Sciatic nerve (tissue), 2 donors: ENCODE results near the gene SARDH. TPM values are rescaled to one million over a fixed set of nuclear protein-coding genes. Genes with fewer than 3 reads are reported as not detected.
"Not testable (repeated sequence)": the region's sequence is repeated elsewhere in the genome, so short reads cannot be mapped to it uniquely, and the experiment has no call there.

Experiments used
- ATAC-seq: fragments of 200-7000 bp; cut with Tn5 transposase; one replicate; pipeline ENCODE4 v1.9.1; 2020; ENCODE audit warnings: mild to moderate bottlenecking, moderate library complexity
- DNase-seq: peaks from one replicate; pipeline ENCODE4 v3.0.0-alpha.2; 2020; ENCODE audit warnings: low spot score
- intact Hi-C: fragments of 100-400 bp; cut with DNase I; formaldehyde crosslinking; loops from one replicate; pipeline ENCODE4 v1.14.2; 2022
- total RNA-seq: library from RNA; stranded (reverse); fragmentation: NEBNext Ultra II Directional; extraction: Animal tissue kit (Norgen Biotek cat#: 25700); gene quantifications from one replicate; pipeline ENCODE4 v1.2.1, GENCODE V29; 2021
- donor health status: DM: no; HTN: no; CAD: no.
- donor health status: DM: no; HTN: no; CAD: no.

The SARDH gene
- total RNA-seq, 1 donor from 2014 or later, result 6.0 TPM

DNA sequence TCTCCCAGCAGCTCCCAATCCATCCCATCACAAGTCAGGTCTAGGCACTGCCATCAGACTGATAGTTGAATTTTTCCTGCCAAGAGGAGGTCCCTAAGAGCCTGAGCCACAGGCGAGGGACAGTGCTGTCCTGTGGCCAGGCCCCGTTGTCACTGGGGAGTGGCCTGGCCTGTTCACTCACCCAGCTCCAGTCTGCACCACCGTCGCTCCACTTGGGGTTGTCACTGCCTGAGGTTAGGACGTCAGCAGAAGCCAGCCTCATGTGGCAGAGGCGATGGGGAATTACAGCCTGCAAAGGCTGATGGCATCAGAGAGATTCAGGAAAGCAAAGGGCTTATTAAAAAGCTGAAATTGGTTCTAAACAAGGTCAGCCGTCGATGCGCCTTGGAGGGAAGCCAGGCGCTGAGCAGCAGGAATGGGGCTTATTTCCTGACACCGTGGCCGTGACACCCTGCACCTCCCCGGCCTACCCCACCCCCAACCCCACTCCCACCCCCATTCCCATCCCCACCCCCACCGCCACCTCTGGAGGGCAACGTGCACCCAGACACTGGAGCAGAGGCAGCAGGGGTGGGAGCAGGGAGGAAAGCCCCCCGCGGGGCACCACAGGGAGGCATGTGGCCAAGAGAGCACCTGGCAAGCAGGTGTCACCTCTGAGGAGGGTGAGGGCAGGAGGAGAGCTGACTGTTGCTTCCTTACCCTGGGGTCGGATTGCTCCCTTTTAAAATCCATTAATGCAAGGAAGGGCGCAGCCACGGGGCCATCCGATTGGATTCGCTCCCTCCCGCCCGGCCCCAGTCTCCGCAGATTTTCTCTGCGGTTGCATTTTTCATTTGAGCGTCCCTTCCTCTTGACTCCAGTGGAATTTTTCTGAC, 105.1 kb downstream of the SARDH start:
- intact Hi-C loops, result no loop called here
- ATAC-seq, result no peak
- DNase-seq, result no peak

DNA sequence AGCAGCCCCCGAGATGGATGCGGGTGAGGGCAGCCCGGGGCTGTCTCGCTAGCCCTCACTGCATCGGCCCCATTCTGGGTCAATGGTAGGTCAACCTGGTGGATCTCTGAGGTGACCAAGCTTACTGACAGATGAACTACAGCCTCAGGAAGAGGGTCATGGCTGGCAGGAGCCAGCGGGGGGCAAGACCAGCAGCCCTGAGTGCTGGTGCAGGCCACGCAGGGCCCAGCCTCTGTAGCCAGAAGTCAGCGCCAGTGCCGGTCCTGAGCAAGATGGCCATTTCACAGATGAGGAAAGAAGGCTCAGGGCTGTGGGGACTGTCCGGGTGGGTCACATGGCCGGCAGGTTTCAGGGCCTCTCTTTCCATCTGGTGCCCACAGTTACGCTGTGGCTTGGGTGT, 107.0 kb downstream of the SARDH start:
- intact Hi-C loops, result no loop called here
- DNase-seq (no peak), ATAC-seq (no peak)

- DNase-seq (no peak), ATAC-seq (no peak)
- intact Hi-C loops, result no loop called here
These were observed 108.7 kb downstream of the SARDH start for GRCh38 chr9:133629221-133630110.

DNA sequence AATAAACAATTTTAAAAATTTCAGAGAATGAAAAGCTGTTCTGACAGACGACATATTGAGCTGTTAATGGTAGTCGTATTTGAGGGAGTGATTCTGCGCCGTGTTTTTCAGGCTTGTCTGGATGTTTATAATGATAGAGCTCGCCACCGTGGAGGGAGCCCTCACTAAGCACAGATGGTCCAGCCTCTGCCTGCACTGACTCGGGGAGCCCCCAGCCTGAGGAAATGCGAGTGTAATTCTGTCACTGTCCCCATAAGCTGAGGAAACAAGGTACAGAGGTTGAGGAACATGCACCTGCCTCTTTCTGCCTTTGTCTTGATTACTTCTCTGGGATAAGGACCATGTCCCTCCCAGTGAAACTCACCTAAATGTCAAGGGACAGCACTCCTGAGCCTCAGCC, 109.4 kb downstream of the SARDH start:
- intact Hi-C loops, result no loop called here
- no peak for DNase-seq
- no peak for ATAC-seq

DNA sequence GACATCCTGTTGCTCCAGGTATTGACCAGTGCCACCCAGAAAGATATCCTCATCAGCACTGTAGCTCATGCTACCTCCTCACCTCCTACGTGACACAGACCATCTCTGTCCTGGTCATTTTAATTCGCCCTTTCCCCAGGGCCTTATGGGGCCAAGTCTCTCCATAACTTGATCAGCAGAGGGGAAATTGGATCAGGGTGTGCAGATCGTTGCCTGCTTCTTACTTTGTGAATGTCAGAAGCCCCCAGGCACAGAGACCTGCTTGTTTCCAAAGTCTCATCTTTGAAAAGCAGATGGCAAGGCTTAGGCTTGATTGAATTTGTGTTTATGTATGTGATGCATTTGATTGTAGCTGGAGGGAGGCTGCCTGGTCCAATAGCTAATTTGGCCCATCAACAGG, 110.8 kb downstream of the SARDH start:
- intact Hi-C loops, result no loop called here
- no peak for ATAC-seq

GRCh38 chr9:133626008-133626407, 112.1 kb downstream of the SARDH start:
- DNase-seq, intact Hi-C loops, ATAC-seq: not testable (repeated sequence)

More for the DNA sequence above, 110.8 kb downstream of the SARDH start:
- DNase-seq, result no peak

DNA sequence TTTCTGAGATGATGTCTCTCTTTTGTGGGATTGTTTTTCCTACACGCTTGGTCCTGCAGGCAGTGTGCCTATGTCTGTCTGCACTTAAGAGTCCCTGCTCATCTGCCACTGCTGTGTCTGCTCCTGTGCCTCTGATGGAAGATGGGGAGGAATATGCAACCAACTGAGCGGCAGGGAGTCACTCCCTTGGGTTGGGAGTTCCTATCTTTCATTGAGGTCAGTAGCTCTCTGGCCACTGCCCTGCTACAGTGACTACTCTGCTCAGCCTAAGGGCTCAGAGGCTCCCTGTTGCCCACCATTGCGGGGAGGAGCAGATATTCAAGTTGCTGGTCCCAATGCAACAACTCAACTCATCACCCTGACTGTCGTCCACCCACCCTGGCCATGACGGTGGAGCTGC, 115.6 kb downstream of the SARDH start:
- no peak for ATAC-seq
- intact Hi-C loops, result no loop called here
- DNase-seq, result no peak

DNA sequence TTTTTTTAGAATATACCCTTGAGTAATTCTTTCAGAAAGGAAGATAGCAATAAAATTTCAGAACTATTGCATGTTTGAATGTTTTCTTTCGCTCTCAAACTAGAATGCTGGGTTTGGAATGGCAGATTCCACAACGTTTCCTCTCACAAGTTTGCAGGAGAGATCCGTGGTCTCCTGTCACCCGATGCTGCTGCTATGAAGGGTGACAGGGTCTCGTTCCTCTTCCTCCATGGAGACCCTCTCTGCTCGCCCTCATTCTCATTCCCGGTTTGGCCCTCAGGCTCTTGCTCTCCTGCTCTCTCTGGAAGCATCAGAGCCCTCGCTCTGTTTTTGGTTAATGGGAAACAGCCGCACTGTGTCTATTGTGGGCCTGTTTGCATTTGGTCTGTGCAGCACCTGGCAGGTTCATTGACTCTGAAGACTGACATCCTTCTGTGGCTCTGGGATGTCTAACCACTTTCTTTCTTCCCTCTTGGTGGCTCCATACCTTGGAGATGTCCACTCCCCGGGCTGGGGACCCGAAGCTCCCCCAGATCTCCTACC, 116.4 kb downstream of the SARDH start:
- intact Hi-C loops, result no loop called here
- ATAC-seq, result no peak
- DNase-seq, result no peak

- DNase-seq (no peak), ATAC-seq (no peak)
- intact Hi-C loops, result no loop called here
These were observed 118.4 kb downstream of the SARDH start for GRCh38 chr9:133619791-133620190.

- intact Hi-C loops, result no loop called here
- DNase-seq, result no peak
- no peak for ATAC-seq
These were observed 119.4 kb downstream of the SARDH start for GRCh38 chr9:133618726-133619125.

DNA sequence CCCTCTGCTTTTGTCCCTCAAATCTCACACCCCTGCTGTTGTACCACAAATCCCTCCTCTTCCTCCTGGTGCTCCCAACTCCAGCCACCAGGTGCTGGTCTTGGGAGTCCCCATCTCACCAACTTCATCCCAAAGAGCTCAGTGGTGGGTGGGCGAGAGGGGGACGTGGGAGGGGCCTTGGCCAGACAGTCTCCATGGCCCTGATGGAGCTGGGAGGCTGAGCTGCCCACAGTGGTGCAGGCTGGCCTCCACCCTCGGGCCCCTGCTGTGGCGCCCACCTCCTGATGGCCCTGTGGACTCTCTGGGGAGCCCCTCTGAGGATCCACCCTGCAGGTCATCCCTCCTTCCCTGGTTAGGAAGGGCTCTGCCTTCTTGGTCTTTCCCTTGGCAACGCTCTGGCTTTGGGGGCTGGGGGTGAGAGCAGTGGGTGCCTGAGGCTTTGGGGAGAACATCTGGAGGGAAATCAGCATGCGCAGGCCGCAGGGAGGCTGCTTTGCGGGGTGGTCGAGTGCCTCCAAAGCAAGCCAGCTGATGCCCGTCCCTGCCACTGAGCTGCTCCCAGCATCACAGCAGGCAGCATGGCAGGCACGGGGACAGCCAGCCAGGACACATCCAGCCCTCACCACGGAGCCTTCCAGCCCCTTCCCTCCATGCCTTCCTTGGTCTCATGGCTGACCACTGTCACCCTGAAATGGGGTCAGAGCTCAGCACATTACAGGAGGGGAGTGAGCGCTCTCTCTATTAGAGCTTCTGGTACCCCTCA, 121.3 kb downstream of the SARDH start:
- ATAC-seq, result no peak
- DNase-seq, result no peak
- intact Hi-C loops, result no loop called here

- DNase-seq (no peak), ATAC-seq (no peak)
- intact Hi-C loops, result no loop called here
These were observed 122.5 kb downstream of the SARDH start for GRCh38 chr9:133615606-133616188.

GRCh38 chr9:133615186-133615585, 123.0 kb downstream of the SARDH start:
- DNase-seq, result no peak
- intact Hi-C loops, result no loop called here
- ATAC-seq, result no peak

DNA sequence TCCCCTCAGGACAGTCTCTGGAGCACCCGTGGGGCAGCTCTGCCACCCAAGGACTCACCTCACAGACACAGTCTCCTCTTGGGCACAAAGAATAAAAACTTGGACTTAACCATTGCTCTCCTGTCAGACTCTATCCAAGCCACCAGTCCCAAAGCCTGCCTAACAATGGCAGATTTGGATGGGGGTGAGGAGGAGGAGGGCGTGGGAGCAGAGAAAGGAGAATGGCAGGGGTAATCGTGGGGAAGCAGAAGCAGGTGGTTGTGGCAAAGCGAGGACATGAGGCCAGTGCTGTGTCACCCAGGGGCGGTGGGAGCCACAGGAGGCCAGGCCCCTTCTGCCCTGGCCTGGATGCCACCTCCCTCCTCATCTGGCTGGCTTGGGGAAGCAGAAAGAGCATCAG, 123.5 kb downstream of the SARDH start:
- ATAC-seq (no peak), DNase-seq (no peak)
- intact Hi-C loops, result no loop called here

DNA sequence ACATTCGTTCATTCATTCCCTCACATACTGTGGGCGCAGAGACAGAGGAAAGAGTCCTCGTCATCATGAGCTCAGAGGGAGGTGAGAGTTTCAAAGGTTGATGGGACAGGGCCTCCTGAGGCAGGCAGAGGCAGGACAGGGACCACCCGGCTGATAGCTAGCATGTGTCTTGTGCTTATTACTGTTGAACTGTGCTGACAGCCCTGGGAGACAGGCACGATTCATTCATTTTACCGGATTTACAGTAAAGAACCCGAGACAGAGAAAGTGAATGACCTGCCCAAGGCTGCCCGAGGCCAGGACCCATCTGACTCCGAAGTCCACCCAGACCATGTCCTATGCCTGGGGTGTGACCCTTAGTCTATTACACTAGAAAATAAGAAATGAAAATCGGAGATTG, 124.1 kb downstream of the SARDH start:
- intact Hi-C loops, result no loop called here
- ATAC-seq (no peak), DNase-seq (no peak)
